Left renal pelvis (tissue), 4 donors: ENCODE measurements around the gene KCNMB1. TPM values are rescaled to one million over a fixed set of nuclear protein-coding genes. Genes with fewer than 3 reads are reported as not detected.

Source experiments
- polyA plus RNA-seq, 4 donors: library from polyadenylated mRNA; unstranded; fragments of 120-200 nt; gene quantifications; one replicate each; pipeline ENCODE4 v1.2.1, GENCODE V29; 2013; ENCODE audit not compliant: insufficient read length in 4 of 4

The KCNMB1 gene
- polyA plus RNA-seq, 4 donors, result 0.48 to 1.2 (median 1.1) TPM

Other genes with a start within 250 kb of the KCNMB1 start
- gene C5orf58, start 156.4 kb downstream of the KCNMB1 start, polyA plus RNA-seq, result under 1 TPM in 2 of 4 donors, not detected in 2; 0.30 to 0.59 TPM
- gene LCP2, start 91.6 kb downstream of the KCNMB1 start, polyA plus RNA-seq, result 1 to 10 TPM; 2.8 to 7.4 (median 3.4) TPM
- gene KCNIP1, start 114.7 kb upstream of the KCNMB1 start, polyA plus RNA-seq, result 10 to 100 TPM in 2 of 4 donors, 1 to 10 TPM in 2; 9.7 to 13.7 (median 10.5) TPM